ENCODE measurements around the gene PACS1.

DNA sequence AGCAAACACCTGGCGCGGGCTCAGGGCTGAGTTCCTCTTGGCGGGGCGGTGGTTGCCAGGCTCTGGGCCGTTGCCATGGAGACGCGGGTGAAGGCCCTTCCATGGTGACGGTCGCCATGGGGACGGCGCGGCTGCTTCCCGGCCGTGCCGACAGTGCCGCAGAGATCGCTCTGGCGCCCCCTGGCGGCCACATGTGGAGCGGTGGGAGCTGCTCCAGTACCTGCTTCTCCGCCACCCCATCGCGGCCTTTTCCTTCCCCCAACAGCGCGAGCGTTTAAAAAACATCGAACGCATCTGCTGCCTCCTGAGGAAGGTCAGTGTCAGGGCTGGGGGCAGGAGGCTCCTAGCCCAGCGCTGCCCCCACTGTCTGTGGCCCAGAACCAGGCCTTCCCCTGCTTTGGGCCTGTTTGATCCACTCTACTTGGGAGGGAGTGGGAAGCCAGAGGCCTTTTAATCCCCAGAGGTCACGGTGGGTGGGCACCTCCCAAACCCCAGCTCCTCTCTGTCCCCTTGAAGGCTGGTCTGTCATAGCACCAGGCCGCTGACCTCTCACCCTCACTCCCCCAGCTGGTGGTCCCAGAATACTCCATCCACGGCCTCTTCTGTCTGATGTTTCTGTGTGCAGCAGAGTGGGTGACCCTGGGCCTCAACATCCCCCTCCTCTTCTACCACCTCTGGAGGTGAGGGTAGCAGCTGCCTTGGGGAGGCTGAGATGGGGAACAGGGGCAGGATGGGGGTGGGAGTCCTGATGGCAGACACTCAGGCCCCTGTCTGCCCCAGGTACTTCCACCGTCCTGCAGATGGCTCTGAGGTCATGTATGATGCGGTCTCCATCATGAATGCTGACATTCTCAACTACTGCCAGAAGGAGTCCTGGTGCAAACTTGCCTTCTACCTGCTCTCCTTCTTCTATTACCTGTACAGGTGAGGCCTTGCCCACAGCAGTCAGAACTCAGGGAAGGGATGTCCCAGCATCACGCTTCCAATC, 212.7 kb downstream of the PACS1 start:
- TF ChIP-seq, protein P1, sequence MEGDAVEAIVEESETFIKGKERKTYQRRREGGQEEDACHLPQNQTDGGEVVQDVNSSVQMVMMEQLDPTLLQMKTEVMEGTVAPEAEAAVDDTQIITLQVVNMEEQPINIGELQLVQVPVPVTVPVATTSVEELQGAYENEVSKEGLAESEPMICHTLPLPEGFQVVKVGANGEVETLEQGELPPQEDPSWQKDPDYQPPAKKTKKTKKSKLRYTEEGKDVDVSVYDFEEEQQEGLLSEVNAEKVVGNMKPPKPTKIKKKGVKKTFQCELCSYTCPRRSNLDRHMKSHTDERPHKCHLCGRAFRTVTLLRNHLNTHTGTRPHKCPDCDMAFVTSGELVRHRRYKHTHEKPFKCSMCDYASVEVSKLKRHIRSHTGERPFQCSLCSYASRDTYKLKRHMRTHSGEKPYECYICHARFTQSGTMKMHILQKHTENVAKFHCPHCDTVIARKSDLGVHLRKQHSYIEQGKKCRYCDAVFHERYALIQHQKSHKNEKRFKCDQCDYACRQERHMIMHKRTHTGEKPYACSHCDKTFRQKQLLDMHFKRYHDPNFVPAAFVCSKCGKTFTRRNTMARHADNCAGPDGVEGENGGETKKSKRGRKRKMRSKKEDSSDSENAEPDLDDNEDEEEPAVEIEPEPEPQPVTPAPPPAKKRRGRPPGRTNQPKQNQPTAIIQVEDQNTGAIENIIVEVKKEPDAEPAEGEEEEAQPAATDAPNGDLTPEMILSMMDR (IDR thresholded peaks at IDR 0.05; ENCODE audit: low read depth, low read length, poor library complexity, severe bottlenecking), result peak; percentile 92
- no peak for TF ChIP-seq EZH2phosphoT487 (IDR thresholded peaks at IDR 0.05; ENCODE audit: borderline replicate concordance, low read length)
